Body of pancreas (tissue), 4 donors: ENCODE data around the gene ZNF544.

ENCODE experiments used
- CTCF ChIP-seq, 7 experiments: fragments of 450-650 bp in 4 of 7; fragments of 200-600 bp in 3 of 7; sonication (generic) in 3 of 7; IDR thresholded peaks; one replicate each; pipeline ENCODE4 v1.5.1; 2016 to 2019; ENCODE audit warnings: antibody characterized with exemption in 7 of 7
- POLR2A ChIP-seq, 3 donors: fragments of 450-650 bp; IDR thresholded peaks; one replicate each; pipeline ENCODE4 v1.6.1; 2016; ENCODE audit warnings: antibody characterized with exemption in 3 of 3, mild to moderate bottlenecking in 2 of 3

- no peak for TF ChIP-seq POLR2A (IDR thresholded peaks at IDR 0.05)
- TF ChIP-seq CTCF (IDR thresholded peaks at IDR 0.05), result no peak
Measured at GRCh38 chr19:58300620-58301019, 71.9 kb downstream of the ZNF544 start.
